Hematopoietic multipotent progenitor cell treated with erythropoietin and hydrocortisone succinate and interleukin-3 and kit ligand, for 15 days (in vitro differentiated cells): ENCODE measurements around the gene PCED1B.
A peak's percentile ranks its signal among the peaks of the same experiment; 100 is the strongest.

ENCODE experiments used
- DNase-seq: peaks from one replicate; pipeline ENCODE4 v3.0.0-alpha.2; 2015; ENCODE audit warnings: low spot score

The PCED1B gene

DNA sequence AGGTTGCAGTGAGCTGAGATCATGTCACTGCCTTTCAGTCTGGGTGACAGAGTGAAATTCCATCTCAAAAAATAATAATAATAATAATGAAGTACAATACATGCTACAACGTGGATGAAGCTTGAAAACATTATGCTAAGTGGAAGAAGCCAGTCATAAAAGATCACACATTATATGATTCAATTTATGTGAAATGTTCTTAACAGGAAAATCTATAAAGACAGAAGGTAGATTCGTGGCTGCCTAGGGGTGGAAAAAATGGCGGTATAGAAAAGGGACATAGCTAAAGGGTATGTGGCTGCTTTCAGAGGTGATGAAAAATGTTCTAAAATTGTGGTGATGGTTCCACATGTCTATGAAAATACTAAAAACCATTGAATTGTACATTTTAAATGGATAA, 41.3 kb downstream of the PCED1B start:
- no peak for DNase-seq

DNA sequence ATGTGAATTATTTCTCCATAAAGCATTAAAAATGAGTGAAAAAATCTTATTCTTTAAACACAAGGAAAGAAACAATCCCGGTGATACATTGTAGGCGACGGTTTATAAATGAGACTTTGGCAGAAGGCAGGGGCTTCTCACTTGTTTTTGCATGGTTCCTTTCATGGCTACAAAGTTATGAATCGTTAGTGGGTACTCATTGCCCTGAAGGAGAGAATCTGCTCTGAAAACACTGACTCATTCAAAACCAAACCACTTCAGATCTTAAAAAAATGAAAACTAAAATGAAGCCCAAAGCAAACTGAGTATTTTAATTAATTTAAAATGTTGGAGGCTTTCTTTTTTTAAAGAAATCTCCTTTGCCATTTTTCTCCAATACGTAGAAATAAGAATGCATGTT, 41.7 kb downstream of the PCED1B start:
- DNase-seq = no peak

GRCh38 chr12:47122602-47123001, 43.2 kb downstream of the PCED1B start:
- DNase-seq = no peak

- DNase-seq = no peak
Measured at GRCh38 chr12:47123730-47124129, 44.3 kb downstream of the PCED1B start.

- no peak for DNase-seq
Measured at GRCh38 chr12:47124451-47124850, 45.0 kb downstream of the PCED1B start.

- no peak for DNase-seq
Measured at GRCh38 chr12:47126246-47126645, 46.8 kb downstream of the PCED1B start.

DNA sequence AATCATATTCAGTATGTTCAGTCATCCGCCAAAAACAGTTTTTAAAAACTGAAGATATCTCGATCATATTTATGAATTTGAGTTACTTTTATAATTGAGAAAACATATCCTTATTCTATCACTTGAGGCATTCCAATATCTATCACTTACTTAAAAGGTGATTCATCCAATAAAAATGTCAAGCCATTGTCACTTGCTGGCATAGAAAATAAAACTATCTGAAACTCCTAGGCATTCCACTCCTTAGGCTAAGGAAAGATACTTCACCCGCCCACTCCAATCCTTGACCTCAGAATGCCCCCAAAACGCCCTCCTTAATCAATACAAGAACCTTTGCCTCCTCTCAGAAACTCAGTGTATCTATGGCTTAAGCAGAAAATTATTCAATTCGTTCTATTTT, 51.6 kb downstream of the PCED1B start:
- no peak for DNase-seq

DNA sequence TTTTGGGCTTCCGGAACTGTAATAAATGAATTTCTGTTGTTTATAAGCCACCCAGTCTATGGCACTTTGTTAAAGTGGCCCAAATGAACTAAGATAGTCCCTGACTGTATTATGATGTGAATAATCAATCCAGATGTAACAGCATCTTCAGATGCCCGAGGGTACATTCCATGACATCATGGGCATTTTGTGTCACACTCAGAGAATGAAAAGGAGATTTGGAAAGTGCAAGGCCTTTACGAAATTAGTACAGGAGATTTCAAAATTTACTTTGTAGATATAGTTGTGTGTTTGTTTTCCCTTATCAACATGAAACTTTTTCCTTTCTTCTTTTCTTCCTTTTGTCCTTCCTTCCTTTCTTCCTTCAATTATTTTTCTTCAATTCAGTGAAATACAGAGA, 54.6 kb downstream of the PCED1B start:
- DNase-seq = no peak

DNA sequence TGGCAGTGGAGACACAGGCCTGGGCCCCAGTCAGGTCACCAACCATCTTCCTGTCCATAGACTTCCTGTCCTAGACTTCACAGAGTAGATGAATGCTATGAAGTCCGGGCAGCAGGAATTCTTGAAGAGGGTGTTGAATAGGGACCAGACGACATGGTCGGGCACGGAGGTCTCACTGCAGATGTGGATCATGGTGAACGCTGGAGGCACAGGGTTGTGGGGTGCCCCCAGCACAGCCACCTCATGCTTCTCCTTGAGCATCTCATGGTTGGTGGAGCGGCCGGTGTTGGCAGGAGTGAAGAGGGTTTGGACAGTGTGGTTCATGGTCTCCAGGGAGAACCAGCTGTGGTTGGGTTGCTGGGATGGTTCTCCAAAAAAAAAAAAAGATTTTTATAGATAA, 56.2 kb downstream of the PCED1B start:
- no peak for DNase-seq

DNA sequence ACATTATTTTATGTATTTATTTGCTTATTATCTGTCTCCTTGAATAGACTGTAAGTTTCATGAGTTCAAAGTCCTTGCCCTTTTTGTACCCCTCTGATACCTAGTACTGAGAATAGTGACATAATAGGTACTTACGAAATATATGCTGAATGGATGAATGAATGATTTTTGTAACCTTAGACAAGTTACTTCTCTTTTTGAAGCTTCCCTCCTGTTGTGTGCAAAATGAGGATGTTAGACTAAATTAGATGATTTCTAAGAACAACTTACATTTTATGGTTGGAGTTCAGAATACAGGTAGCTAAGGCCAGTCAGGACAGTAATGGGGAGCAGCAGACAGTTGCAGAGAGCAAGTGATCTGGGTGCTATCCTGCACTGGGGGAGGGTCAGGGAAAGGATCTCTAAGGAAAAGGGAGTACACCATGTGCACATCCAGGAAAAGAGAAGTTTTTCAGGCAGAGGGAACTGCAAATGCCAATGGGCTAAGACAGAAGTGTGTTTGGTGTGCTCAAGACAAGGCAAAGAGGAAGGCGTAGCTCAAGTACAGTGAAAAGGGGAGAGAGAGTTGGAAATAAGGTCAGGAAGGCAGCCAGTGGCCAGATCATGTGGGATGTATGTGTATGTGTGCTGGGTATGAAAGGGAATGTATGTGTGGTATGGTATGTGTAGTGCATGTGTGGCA, 59.7 kb downstream of the PCED1B start:
- DNase-seq = no peak

- no peak for DNase-seq
Measured at GRCh38 chr12:47141459-47141858, 62.0 kb downstream of the PCED1B start.

DNA sequence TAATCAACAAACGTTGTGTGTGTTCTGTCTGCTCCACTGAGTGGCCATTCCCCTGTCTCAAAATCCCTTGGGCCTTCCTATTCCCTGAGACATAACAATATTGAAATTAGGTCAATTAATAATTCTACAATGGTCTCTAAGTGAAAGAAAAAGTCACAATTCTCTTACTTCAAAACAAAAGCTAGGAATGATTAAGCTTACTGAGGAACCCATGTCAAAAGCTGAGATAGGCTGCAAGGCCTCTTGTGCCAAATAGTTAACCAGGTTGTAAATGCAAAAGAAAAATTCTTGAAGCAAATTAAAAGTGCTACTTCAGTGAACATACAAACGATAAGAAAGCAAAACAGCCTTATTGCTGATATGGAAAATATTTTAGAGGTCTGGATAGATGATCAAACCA, 65.3 kb downstream of the PCED1B start:
- no peak for DNase-seq

GRCh38 chr12:47145188-47145587, 65.8 kb downstream of the PCED1B start:
- no peak for DNase-seq

GRCh38 chr12:47147739-47148138, 68.3 kb downstream of the PCED1B start:
- no peak for DNase-seq

GRCh38 chr12:47149146-47149545, 69.7 kb downstream of the PCED1B start:
- no peak for DNase-seq

DNA sequence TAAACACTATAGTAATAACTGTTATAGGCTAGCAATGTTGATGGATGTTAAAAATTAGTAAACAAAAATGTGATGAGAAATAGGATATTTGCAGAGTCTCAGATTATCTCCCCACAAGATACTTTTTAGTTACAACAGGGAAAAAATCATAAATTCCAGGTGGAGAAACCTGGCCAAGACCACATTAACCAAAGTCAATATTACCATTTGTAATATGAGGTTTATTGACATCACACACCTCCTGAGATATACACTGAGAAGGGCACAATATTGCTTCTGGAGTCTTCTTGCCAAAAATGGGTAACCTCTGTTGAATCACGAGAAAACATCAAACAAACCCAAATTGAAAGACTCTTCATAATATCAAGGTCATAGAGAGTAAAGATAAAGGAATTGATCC, 72.7 kb downstream of the PCED1B start:
- no peak for DNase-seq

DNA sequence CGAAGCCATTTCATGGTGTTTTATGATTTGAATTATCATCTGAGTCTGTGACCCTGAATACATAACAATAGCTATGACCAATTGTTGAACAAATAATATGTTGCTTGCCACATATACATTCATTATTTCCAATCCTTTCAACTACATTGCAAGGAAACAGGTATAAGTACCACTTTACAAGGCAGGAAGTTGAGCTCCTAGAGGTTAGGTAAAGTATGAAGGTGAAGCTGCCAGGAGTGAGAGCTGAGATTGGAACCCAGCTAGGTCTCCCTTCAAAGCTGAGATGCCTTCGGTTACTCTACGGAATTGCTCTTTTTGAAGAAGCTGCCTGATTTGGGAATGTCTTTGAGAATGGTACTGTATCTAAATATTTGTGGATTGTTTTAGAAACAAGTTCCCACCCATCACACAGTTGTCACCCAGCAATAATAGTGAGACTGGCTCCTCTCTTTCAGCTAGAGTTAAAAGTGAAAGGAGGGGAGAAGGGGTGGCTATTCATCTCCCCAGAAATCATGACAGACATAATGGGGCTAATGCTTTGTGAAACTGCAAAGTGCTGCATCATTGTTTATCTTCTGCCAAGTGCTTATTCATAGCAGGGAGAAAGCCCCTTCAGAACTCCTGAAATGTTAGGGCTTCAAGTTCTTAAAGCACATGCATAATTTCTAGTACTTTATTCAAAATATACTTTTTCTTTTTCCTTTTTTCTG, 76.2 kb downstream of the PCED1B start:
- peak; percentile 15 for DNase-seq

DNA sequence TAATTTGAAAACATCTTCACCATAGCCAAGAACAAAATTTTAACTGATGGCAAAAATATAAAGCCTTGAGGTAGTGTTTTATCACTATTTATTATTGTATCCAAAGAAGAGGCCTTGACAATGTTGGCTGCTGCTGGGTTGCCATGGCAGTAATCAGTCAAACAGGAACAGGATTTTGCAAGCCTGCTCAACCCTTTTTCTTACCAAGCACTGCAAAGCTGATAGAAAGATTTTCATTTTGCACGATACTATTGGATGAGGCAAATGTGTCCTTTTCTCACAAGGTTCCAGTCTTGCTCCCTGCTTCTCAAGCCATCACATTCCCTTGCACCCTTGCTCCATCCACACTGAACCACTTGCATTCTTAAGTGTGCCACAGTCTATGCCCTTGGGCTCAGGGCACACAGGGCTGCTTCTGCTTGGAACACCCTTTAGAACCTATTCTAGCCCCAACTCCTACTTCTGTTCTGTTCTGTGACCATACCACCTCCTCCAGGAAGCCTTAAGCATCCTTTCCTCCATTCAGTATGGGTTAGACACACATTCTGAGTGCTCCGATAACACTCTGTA, 76.8 kb downstream of the PCED1B start:
- DNase-seq = peak; percentile 24

DNA sequence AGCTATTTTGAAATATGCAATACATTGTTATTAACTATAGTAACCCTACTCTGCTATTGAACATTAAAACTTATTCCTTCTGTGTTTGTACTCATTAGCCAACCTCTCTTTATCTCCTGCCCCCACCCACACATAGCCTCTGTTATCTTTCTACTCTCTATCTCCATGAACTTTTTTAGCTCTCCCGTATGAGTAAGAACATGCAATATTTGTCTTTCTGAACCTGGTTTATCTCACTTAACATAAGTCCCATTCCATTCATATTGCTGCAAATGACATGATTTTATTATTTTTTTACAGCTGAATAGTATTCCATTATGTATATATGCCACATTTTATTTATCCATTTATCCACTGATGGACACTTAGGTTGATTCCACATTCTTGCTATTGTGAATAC, 79.4 kb downstream of the PCED1B start:
- peak; percentile 55 for DNase-seq

GRCh38 chr12:47159348-47159747, 79.9 kb downstream of the PCED1B start:
- DNase-seq = no peak

DNA sequence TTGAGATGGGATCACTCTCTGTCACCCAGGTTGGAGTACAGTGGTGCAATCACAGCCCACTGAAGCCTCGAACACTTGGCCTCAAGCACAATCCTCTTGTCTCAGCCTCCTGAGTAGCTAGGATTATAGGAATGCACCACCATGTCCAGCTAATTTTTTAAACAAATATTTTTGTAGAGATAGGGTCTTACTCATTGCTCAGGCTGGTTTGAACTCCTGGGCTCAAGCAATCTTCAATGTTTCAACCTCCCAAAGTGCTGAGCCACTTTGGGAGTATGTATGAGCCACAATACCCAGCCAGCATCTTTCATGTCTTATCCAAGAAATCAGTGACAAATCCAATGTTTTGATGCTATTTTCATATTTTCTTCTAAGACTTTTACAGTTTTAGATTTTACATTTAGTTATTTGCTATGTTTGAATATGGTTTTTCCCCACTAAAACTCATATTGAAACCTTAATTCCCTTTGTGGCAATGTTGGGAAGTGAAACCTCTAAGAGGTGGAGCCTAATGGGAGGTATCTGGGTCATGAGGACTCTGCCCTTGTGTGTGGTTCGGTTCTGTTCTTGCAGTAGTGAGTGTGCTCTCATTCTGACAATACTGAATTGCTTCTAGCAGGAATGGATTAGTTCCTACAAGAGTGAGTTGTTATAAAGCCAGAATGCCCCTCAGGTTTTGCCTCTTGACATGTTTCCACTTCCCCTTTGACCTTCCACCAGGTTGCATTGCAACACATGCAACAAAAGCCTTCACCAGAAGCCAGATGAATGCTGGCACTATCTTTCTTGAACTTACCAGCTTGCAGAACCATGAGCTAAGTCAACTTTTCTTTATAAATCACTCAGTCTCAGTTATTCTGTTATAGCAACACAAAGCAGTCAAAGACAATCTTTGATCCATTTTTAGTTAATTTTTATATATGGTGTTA, 81.2 kb downstream of the PCED1B start:
- DNase-seq = no peak

DNA sequence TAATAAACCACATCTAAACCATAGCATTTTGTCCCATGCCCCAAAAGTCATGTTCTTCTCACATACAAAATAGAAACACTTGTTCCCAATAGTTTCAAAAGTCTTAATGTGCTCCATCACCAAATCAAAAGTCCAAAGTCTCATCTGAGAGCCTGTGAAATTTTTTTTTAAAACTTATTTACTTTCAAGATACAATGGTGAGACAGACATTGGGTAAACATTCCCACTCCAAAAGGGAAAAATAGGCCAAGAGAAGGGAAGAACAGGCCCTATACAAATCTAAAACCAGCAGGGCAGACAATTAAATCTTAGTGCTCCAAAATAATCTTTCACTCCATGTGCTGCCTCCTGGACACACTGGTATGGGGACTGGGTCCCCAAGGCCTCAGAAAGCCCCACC, 84.7 kb downstream of the PCED1B start:
- DNase-seq = no peak
